ENCODE results near the gene BIRC5.

The BIRC5 gene

GRCh38 chr17:78175643-78175981 lies 38.4 kb upstream of the BIRC5 start:
- no peak for DNase-seq (ENCODE audit: low read depth)
- TF ChIP-seq CTCF (conservative IDR thresholded peaks at IDR 0.05; ENCODE audit: low read length), result no peak
- H3K4me3 ChIP-seq (ENCODE audit: low read length), result no peak overlapping the region

- no peak overlapping the region for H3K4me3 ChIP-seq (ENCODE audit: low read length)
- DNase-seq (ENCODE audit: low read depth), result peak; percentile 32
- peak; percentile 80 for TF ChIP-seq CTCF (conservative IDR thresholded peaks at IDR 0.05; ENCODE audit: low read length)
Observed at GRCh38 chr17:78176548-78177025, 37.5 kb upstream of the BIRC5 start.

GRCh38 chr17:78179372-78179771 lies 34.7 kb upstream of the BIRC5 start:
- peak; percentile 58 for DNase-seq (ENCODE audit: low read depth)
- no peak overlapping the region for H3K4me3 ChIP-seq (ENCODE audit: low read length)
- no peak for TF ChIP-seq CTCF (conservative IDR thresholded peaks at IDR 0.05; ENCODE audit: low read length)

- no peak for DNase-seq (ENCODE audit: low read depth)
- no peak for TF ChIP-seq CTCF (conservative IDR thresholded peaks at IDR 0.05; ENCODE audit: low read length)
- no peak overlapping the region for H3K4me3 ChIP-seq (ENCODE audit: low read length)
Observed at GRCh38 chr17:78180083-78180482, 34.0 kb upstream of the BIRC5 start.

- DNase-seq (ENCODE audit: low read depth), result no peak
- TF ChIP-seq CTCF (conservative IDR thresholded peaks at IDR 0.05; ENCODE audit: low read length), result no peak
- no peak overlapping the region for H3K4me3 ChIP-seq (ENCODE audit: low read length)
Observed at GRCh38 chr17:78180508-78180907, 33.5 kb upstream of the BIRC5 start.

GRCh38 chr17:78182504-78182903 lies 31.5 kb upstream of the BIRC5 start:
- no peak for DNase-seq (ENCODE audit: low read depth)
- no peak for TF ChIP-seq CTCF (conservative IDR thresholded peaks at IDR 0.05; ENCODE audit: low read length)
- no peak overlapping the region for H3K4me3 ChIP-seq (ENCODE audit: low read length)

- no peak for TF ChIP-seq CTCF (conservative IDR thresholded peaks at IDR 0.05; ENCODE audit: low read length)
- no peak for DNase-seq (ENCODE audit: low read depth)
- no peak overlapping the region for H3K4me3 ChIP-seq (ENCODE audit: low read length)
Observed at GRCh38 chr17:78183916-78184315, 30.1 kb upstream of the BIRC5 start.
